Keratinocyte (primary cell): ENCODE results near the gene MYO10. TPM values are rescaled to one million over a fixed set of nuclear protein-coding genes. Genes with fewer than 3 reads are reported as not detected.

Experiments used
- DNase-seq: peaks from one replicate; pipeline ENCODE4 v3.0.0-alpha.2; 2011; ENCODE audit warnings: low read depth, missing footprints, low spot score
- FAIRE-seq: peaks from 2 replicates; lab custom pipeline; 2011; peaks lifted over from hg19 to GRCh38; lab: Jason Lieb, UNC
- H2AFZ ChIP-seq: 2 replicates; pipeline ENCODE4 v1.6.0; 2012; ENCODE audit warnings: low read length, control low read depth, inconsistent platforms; ENCODE audit not compliant: control insufficient read depth
- H3K27ac ChIP-seq: 2 replicates; pipeline ENCODE4 v1.5.1; 2011; ENCODE audit warnings: low read length; ENCODE audit not compliant: control insufficient read depth, insufficient read depth
- H3K27me3 ChIP-seq: 3 replicates; pipeline ENCODE4 v1.6.0; 2011; ENCODE audit warnings: low read length; ENCODE audit not compliant: control insufficient read depth, insufficient read depth; ENCODE audit errors: extremely low read depth
- H3K36me3 ChIP-seq, 2 experiments: 2 replicates in 1 of 2; 3 replicates in 1 of 2; pipeline ENCODE4 v1.5.1; 2011; ENCODE audit warnings: low read length in 2 of 2, mild to moderate bottlenecking in 1 of 2; ENCODE audit not compliant: control insufficient read depth in 2 of 2, insufficient read depth in 2 of 2; ENCODE audit errors: extremely low read depth in 1 of 2
- H3K4me1 ChIP-seq: 3 replicates; pipeline ENCODE4 v1.5.1; 2011; ENCODE audit warnings: low read length; ENCODE audit not compliant: control insufficient read depth, insufficient read depth; ENCODE audit errors: extremely low read depth
- H3K4me2 ChIP-seq: 3 replicates; pipeline ENCODE4 v1.6.0; 2011; ENCODE audit warnings: low read depth, low read length; ENCODE audit not compliant: control insufficient read depth, insufficient read depth; ENCODE audit errors: extremely low read depth
- H3K4me3 ChIP-seq, 3 experiments: fragments of 200-600 bp in 1 of 3; sonication (generic) in 1 of 3; 2 replicates in 2 of 3; 3 replicates in 1 of 3; pipeline ENCODE4 v1.5.1; 2011 to 2016; ENCODE audit warnings: low read length in 3 of 3, mild to moderate bottlenecking in 3 of 3, control low read depth in 2 of 3, inconsistent platforms in 1 of 3, low read depth in 1 of 3, mixed read lengths in 1 of 3, mixed run types in 1 of 3, moderate library complexity in 1 of 3; ENCODE audit not compliant: control insufficient read depth in 2 of 3, insufficient read depth in 2 of 3; ENCODE audit errors: extremely low read depth in 1 of 3
- H3K79me2 ChIP-seq: 2 replicates; pipeline ENCODE4 v1.6.0; 2012; ENCODE audit warnings: low read length; ENCODE audit not compliant: control insufficient read depth, insufficient read depth
- H3K9ac ChIP-seq: 3 replicates; pipeline ENCODE4 v1.6.0; 2011; ENCODE audit warnings: low read length; ENCODE audit not compliant: control insufficient read depth, insufficient read depth; ENCODE audit errors: extremely low read depth
- H3K9me1 ChIP-seq: 3 replicates; pipeline ENCODE4 v1.6.0; 2011; ENCODE audit warnings: low read length; ENCODE audit not compliant: control insufficient read depth, insufficient read depth; ENCODE audit errors: extremely low read depth
- H3K9me3 ChIP-seq: 2 replicates; pipeline ENCODE4 v1.5.1; 2012; ENCODE audit warnings: low read depth, low read length; ENCODE audit not compliant: control insufficient read depth
- H4K20me1 ChIP-seq: 3 replicates; pipeline ENCODE4 v1.6.0; 2011; ENCODE audit warnings: low read length; ENCODE audit not compliant: control insufficient read depth, insufficient read depth; ENCODE audit errors: extremely low read depth
- EZH2 ChIP-seq: IDR thresholded peaks from one replicate; pipeline ENCODE4 v1.6.1; 2012; ENCODE audit warnings: inconsistent platforms, mild to moderate bottlenecking, low read length, moderate library complexity
- dilution Hi-C: fragments of 300-500 bp; cut with MboI; formaldehyde crosslinking; loops from one replicate; pipeline ENCODE4 v1.7.0; 2020; ENCODE audit warnings: low sequenced_read_pairs; ENCODE audit not compliant: extremely low pct_ligation_motif_present
- polyA plus RNA-seq, 5 experiments: library from polyadenylated mRNA; depleted of rRNA in 3 of 5; stranded (reverse) in 3 of 5; stranded (forward) in 1 of 5; unstranded in 1 of 5; fragments of >200 nt; gene quantifications; 1 replicate in 1 of 5; 2 replicates in 3 of 5; 3 replicates in 1 of 5; pipeline versions ENCODE4 v1.2.1 to v1.2.3, GENCODE V29; 2011 to 2012; ENCODE audit warnings: missing spikeins in 2 of 5, low read depth in 1 of 5, low replicate concordance in 1 of 5
- TF ChIP-seq, protein P1 (sequence below), 3 experiments: IDR thresholded peaks in 1 of 3; conservative IDR thresholded peaks in 1 of 3; optimal IDR thresholded peaks in 1 of 3; 2 replicates in 2 of 3; 3 replicates in 1 of 3; pipeline versions ENCODE3 to v1.5.1; 2011; ENCODE audit warnings: low read length in 3 of 3, mild to moderate bottlenecking in 3 of 3, moderate library complexity in 2 of 3, control low read depth in 1 of 3, inconsistent platforms in 1 of 3; ENCODE audit not compliant: insufficient read depth in 2 of 3; ENCODE audit errors: extremely low read depth in 1 of 3

The MYO10 gene
- polyA plus RNA-seq, 1 donor (not counting 4 experiments of a cell fraction or from before 2014, with no cell fraction given), result 22.0 TPM

DNA sequence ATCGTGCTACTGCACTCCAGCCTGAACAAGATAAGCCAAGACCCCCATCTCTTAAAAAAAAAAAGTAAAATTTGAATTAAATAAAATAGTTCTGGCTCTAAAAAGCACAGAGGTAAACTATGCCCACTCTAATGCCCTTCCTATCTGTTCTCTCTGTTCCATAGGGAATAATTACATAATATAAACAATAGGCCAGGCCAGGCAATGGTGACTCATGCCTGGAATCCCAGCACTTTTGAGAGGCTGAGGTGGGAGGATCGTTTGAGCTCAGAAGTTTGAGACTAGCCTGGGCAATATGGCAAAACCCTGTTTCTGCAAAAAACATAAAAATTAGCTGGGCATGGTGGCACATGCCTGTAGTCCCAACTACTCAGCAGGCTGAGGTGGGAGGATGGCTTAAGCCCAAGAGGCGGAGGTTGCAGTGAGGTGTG lies 47.4 kb downstream of the MYO10 start:
- H3K4me2 ChIP-seq, result no peak overlapping the region

DNA sequence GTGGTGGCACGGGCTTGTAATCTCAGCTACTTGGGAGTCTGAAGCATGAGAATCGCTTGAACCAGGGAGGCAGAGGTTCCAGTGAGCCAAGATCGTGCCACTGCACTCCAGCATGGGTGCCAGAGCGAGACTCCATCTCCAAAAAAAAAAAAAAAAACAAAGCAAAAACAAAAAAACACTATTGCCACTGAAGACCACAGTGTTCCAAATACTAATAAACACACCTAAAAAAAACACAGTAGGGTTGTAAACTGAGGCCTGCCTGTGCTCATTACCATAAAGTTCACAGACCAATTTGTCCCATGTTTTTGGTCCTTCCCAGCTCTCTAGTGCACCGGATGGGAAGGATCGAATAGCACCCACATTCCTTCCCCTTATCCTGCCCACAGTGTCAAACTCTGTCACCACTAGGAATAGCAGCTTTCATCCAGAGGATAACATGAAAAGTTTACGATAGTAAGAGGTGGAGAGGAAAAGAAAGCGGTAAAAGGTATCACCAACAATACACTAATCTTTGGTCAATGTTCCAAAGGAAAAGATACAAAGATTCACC lies 49.2 kb downstream of the MYO10 start:
- no peak for TF ChIP-seq EZH2
- TF ChIP-seq, protein P1, sequence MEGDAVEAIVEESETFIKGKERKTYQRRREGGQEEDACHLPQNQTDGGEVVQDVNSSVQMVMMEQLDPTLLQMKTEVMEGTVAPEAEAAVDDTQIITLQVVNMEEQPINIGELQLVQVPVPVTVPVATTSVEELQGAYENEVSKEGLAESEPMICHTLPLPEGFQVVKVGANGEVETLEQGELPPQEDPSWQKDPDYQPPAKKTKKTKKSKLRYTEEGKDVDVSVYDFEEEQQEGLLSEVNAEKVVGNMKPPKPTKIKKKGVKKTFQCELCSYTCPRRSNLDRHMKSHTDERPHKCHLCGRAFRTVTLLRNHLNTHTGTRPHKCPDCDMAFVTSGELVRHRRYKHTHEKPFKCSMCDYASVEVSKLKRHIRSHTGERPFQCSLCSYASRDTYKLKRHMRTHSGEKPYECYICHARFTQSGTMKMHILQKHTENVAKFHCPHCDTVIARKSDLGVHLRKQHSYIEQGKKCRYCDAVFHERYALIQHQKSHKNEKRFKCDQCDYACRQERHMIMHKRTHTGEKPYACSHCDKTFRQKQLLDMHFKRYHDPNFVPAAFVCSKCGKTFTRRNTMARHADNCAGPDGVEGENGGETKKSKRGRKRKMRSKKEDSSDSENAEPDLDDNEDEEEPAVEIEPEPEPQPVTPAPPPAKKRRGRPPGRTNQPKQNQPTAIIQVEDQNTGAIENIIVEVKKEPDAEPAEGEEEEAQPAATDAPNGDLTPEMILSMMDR (optimal IDR thresholded peaks at IDR 0.05 in 1 of 3, IDR thresholded peaks at IDR 0.05 in 1 of 3, conservative IDR thresholded peaks at IDR 0.05 in 1 of 3; ENCODE audit: extremely low read depth in 1 of 3, insufficient read depth in 2 of 3, low read length in 3 of 3), result no peak
- H3K9ac ChIP-seq, result no peak overlapping the region
- no peak overlapping the region for H3K4me2 ChIP-seq
- H4K20me1 ChIP-seq, result peaks cover 52% of the 10 kb centered on the region
- no peaks in the 10 kb centered on the region for H3K27me3 ChIP-seq
- H3K9me1 ChIP-seq, result peaks cover 16% of the 10 kb centered on the region
- no peak overlapping the region for H2AFZ ChIP-seq
- H3K27ac ChIP-seq, result no peak overlapping the region
- dilution Hi-C loops, result no loop called here
- no peak for FAIRE-seq
- peaks cover 38% of the 10 kb centered on the region for H3K4me1 ChIP-seq
- H3K36me3 ChIP-seq, result no peaks in the 10 kb centered on the region
- H3K4me3 ChIP-seq, result no peak overlapping the region
- H3K9me3 ChIP-seq, result no peaks in the 10 kb centered on the region
- no peak for DNase-seq
- peaks cover 96% of the 10 kb centered on the region for H3K79me2 ChIP-seq

More for the DNA sequence above, 47.4 kb downstream of the MYO10 start:
- H3K79me2 ChIP-seq, result peaks cover 97% of the 10 kb centered on the region
- no peaks in the 10 kb centered on the region for H3K27me3 ChIP-seq
- H3K9me3 ChIP-seq, result no peaks in the 10 kb centered on the region
- no peak overlapping the region for H2AFZ ChIP-seq
- H4K20me1 ChIP-seq, result peaks cover 52% of the 10 kb centered on the region
- peaks cover 38% of the 10 kb centered on the region for H3K4me1 ChIP-seq
- H3K36me3 ChIP-seq, result peaks cover 0 to under 1% of the 10 kb centered on the region in 2 experiments
- no peak for TF ChIP-seq EZH2
- TF ChIP-seq, protein P1 (optimal IDR thresholded peaks at IDR 0.05 in 1 of 3, IDR thresholded peaks at IDR 0.05 in 1 of 3, conservative IDR thresholded peaks at IDR 0.05 in 1 of 3; ENCODE audit: extremely low read depth in 1 of 3, insufficient read depth in 2 of 3, low read length in 3 of 3), result no peak
- H3K9me1 ChIP-seq, result peaks cover 13% of the 10 kb centered on the region
- no peak overlapping the region for H3K9ac ChIP-seq
- no peak for DNase-seq
- FAIRE-seq, result no peak
- no peak overlapping the region for H3K27ac ChIP-seq
- H3K4me3 ChIP-seq, result no peak overlapping the region
- dilution Hi-C loops, result no loop called here
